Skeletal muscle satellite cell (primary cell): ENCODE data around the gene USP30.

ENCODE experiments used
- H3K27me3 ChIP-seq: 2 replicates; pipeline ENCODE4 v1.7.0; 2013; ENCODE audit warnings: low read length; ENCODE audit not compliant: control insufficient read depth, insufficient read depth
- H3K36me3 ChIP-seq: 2 replicates; pipeline ENCODE4 v1.7.0; 2013; ENCODE audit warnings: mild to moderate bottlenecking, control low read depth, low read length; ENCODE audit not compliant: insufficient read depth
- H3K4me1 ChIP-seq: 2 replicates; pipeline ENCODE4 v1.7.0; 2013; ENCODE audit warnings: low read length; ENCODE audit not compliant: control insufficient read depth, insufficient read depth
- H3K4me2 ChIP-seq: 2 replicates; pipeline ENCODE4 v1.7.0; 2013; ENCODE audit warnings: mild to moderate bottlenecking, low read length
- H3K4me3 ChIP-seq: 2 replicates; pipeline ENCODE4 v1.7.0; 2013; ENCODE audit warnings: low read length
- H3K9ac ChIP-seq: 2 replicates; pipeline ENCODE4 v1.7.0; 2013; ENCODE audit warnings: mild to moderate bottlenecking, low read depth, low read length, moderate library complexity
- H3K9me3 ChIP-seq: replicated peaks from 2 replicates; pipeline ENCODE4 v1.7.0; 2013; ENCODE audit warnings: mild to moderate bottlenecking, control low read depth, low read length

Gene USP30

DNA sequence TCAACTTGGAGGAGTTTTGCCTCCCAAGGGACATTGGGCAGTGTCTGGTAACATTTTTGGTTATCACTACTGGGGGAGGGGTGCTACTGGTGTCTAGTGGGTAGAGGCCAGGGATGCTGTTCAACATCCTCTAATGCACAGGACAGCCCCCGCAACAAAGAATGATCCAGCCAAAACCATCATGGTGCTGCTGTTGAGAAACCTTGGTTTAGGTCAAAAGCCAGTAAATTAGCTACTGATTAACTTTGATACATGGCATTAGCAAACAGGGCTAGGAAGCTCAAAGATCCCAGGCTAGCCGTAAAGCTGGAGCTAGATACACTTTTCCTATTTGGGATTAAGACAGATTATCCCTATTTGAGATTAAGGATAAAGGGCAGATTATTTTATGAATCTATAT, 32.0 kb downstream of the USP30 start:
- Histone ChIP-seq H3K9ac (no peak overlapping the region), H3K27me3 (no peaks in the 10 kb centered on the region), H3K36me3 (peaks cover 52% of the 10 kb centered on the region), H3K4me2 (no peak overlapping the region), H3K4me3 (no peak overlapping the region), H3K9me3 (no peaks in the 10 kb centered on the region), H3K4me1 (no peaks in the 10 kb centered on the region)

DNA sequence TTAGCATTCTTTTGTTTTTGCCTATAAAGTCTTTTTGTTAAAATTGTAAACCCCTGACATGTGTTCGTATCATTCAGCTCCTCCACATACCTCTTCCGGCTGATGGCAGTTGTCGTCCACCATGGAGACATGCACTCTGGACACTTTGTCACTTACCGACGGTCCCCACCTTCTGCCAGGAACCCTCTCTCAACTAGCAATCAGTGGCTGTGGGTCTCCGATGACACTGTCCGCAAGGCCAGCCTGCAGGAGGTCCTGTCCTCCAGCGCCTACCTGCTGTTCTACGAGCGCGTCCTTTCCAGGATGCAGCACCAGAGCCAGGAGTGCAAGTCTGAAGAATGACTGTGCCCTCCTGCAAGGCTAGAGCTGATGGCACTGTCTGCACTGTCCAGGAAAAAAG, 33.2 kb downstream of the USP30 start:
- H3K27me3 ChIP-seq = no peaks in the 10 kb centered on the region
- peaks cover 55% of the 10 kb centered on the region for H3K36me3 ChIP-seq
- H3K4me1 ChIP-seq = no peaks in the 10 kb centered on the region
- no peak overlapping the region for H3K4me3 ChIP-seq
- no peak overlapping the region for H3K4me2 ChIP-seq
- H3K9me3 ChIP-seq = no peaks in the 10 kb centered on the region
- no peak overlapping the region for H3K9ac ChIP-seq

DNA sequence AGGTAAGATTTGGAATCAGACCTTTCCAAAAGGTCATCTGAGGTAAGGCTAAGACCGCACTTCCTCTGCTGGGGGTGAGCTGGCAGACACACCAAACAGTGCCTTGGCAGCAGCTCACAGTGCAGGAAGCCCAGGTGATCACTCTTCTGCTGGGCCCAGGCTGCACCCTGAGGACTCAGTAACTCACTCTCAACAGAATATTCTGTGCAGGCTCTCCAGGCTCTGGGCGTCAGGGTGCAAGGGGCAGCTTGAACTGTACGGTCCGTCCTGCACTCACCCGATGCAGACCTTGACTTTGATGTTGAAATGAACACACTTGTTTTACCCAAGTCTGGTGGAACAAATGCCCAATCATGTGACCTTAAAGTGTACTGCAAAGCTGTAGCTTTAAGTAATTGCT, 34.9 kb downstream of the USP30 start:
- Histone ChIP-seq H3K9ac (no peak overlapping the region), H3K36me3 (peaks cover 52% of the 10 kb centered on the region), H3K4me3 (no peak overlapping the region), H3K4me2 (no peak overlapping the region), H3K4me1 (peaks cover 7% of the 10 kb centered on the region), H3K27me3 (no peaks in the 10 kb centered on the region), H3K9me3 (no peaks in the 10 kb centered on the region)

DNA sequence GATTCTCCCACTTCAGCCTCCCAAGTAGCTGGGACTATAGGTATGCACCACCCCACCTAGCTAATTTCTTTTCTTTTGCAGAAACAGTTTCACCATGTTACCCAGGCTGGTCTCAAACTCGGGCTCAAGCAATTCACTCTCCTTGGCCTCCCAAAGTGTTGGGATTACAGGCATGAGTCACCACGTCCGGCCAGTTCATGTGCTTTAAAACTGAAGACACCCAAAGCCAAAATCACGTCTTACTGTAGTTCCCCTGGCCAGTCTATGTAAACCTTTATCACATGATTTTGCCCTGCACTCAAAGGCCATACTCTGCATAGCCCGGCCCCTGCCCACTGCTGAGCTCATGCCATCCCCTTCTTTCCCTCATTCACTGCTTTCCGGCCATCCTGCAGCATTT, 36.4 kb downstream of the USP30 start:
- Histone ChIP-seq H3K27me3 (no peaks in the 10 kb centered on the region), H3K9ac (no peak overlapping the region), H3K4me2 (no peak overlapping the region), H3K4me1 (peaks cover 17% of the 10 kb centered on the region), H3K36me3 (peaks cover 39% of the 10 kb centered on the region), H3K4me3 (no peak overlapping the region), H3K9me3 (no peaks in the 10 kb centered on the region)

DNA sequence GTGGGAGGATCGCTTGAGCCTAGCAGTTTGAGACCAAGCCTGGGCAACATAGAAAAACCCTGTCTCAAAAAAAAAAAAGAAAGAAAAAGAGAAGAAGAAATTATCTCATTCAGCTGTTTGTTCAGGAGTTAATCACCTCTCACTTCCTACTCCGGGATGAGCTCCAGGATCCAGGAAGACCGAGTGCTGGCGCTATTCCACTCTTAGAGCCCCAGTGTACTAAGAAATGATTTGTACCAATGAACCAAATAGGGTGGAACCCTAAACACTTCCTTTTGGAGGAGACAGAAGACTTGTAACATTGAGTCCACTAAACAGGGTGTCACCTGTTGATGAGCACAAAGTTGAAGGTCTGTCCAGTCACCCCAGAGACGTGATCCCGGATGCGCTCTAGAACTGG, 37.3 kb downstream of the USP30 start:
- no peaks in the 10 kb centered on the region for H3K9me3 ChIP-seq
- no peak overlapping the region for H3K9ac ChIP-seq
- no peak overlapping the region for H3K4me2 ChIP-seq
- H3K4me3 ChIP-seq = no peak overlapping the region
- H3K27me3 ChIP-seq = no peaks in the 10 kb centered on the region
- H3K36me3 ChIP-seq = peaks cover 39% of the 10 kb centered on the region
- peaks cover 17% of the 10 kb centered on the region for H3K4me1 ChIP-seq

DNA sequence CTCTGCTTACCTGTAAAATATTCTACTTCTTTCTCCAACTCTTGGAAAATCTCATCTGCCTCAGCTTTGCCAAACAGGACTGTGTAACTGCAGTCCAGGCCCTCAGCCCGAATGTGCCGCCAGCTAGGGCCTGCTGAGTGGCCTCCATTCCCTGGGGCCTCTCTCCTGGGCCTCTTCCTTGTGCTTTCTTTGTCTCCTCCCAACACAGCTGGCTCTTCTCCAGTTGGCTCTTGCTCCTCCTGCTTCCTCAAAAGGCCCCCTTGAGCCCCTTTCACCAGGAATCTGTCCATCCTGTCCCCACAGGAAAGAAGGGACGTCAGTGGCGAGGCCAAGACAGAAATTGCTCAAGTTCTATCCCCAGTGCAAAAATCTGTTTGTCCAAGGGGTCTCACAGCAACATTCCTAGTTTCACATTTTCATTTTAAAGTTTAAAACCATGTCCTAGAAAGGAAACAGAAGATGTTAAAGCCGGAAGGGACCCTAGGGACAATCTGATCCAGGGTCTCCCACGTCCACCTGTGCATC, 40.2 kb downstream of the USP30 start:
- H3K4me3 ChIP-seq = peak overlapping the region; percentile 75
- H3K36me3 ChIP-seq = peaks cover 19% of the 10 kb centered on the region
- H3K9ac ChIP-seq = peak overlapping the region; percentile 82
- peak overlapping the region; percentile 90 for H3K4me2 ChIP-seq
- H3K9me3 ChIP-seq = no peaks in the 10 kb centered on the region
- H3K27me3 ChIP-seq = no peaks in the 10 kb centered on the region
- peaks cover 17% of the 10 kb centered on the region for H3K4me1 ChIP-seq

DNA sequence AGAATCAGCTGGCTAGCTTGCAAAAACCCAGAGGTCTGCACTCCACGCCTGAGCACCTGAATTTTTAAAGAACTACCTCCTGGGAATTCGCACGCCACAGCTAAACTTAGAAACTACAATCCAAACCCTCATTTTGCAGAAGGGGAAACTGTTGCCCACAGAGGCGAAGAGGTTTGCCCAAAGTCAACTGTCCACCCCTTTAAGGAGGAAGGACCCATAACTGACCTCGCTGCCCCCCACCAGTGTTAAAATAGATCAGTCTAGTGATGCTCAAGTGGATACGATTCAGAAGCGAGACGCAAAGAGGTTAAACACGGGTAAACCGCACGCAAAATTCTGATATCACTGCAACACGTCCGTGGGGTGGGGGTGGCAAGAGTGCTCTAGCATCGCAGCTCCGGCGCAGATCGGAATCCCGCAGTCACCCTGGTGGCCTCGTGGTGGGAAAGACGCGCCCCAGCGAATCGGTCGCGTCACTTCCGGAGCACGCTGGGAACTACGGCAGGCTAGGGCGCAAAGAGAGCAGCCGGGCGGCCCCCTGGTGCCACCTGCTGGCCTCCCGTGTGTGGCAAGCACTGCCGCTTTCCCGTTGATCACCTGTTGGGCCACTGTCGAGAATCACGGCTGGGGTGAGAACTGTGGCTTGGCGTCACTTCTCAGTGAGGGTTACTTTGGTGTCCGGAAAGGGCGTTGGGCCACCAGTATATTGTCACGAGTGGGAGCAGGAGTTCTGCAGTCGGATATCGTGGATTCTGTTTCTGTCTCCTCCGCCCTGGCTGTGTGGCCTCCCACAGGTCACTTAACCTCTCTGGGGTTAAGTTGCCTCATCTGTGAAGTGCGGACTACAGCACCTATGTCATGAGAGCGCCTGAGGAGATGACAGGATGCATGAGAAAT, 40.9 kb downstream of the USP30 start, which contains the start of gene ALKBH2:
Gene ALKBH2, minus strand, starts transcription at position 451 of the 897 bp plus-strand sequence. CDS start 686 bp downstream, outside the sequence.
- Histone ChIP-seq H3K4me2 (peak within 1 kb of the TSS; percentile 90), H3K4me1 (peaks cover 17% of the 10 kb centered on the region), H3K27me3 (no peaks in the 10 kb centered on the region), H3K36me3 (peaks cover 12% of the 10 kb centered on the region), H3K9ac (peak within 1 kb of the TSS; percentile 82), H3K4me3 (peak within 1 kb of the TSS; percentile 75), H3K9me3 (no peaks in the 10 kb centered on the region)

DNA sequence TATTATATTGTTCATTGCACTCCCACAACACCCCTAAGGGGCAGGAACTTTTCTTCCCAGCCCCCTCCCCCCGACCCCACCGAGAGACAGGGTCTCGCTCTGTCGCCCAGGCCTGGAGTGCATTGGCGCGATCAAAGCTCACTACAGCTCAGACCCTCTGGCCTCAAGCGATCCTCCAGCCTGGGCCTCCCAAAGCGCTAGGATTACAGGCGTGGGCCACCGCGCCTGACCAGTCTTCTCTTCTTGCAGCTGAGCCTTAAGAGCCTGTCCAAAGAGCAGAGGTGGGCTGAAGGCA, 44.7 kb downstream of the USP30 start:
- no peaks in the 10 kb centered on the region for H3K9me3 ChIP-seq
- H3K4me3 ChIP-seq = peak overlapping the region; percentile 77
- peak overlapping the region; percentile 80 for H3K9ac ChIP-seq
- H3K27me3 ChIP-seq = no peaks in the 10 kb centered on the region
- H3K4me2 ChIP-seq = peak overlapping the region; percentile 97
- H3K36me3 ChIP-seq = peaks cover 18% of the 10 kb centered on the region
- H3K4me1 ChIP-seq = peaks cover 18% of the 10 kb centered on the region

DNA sequence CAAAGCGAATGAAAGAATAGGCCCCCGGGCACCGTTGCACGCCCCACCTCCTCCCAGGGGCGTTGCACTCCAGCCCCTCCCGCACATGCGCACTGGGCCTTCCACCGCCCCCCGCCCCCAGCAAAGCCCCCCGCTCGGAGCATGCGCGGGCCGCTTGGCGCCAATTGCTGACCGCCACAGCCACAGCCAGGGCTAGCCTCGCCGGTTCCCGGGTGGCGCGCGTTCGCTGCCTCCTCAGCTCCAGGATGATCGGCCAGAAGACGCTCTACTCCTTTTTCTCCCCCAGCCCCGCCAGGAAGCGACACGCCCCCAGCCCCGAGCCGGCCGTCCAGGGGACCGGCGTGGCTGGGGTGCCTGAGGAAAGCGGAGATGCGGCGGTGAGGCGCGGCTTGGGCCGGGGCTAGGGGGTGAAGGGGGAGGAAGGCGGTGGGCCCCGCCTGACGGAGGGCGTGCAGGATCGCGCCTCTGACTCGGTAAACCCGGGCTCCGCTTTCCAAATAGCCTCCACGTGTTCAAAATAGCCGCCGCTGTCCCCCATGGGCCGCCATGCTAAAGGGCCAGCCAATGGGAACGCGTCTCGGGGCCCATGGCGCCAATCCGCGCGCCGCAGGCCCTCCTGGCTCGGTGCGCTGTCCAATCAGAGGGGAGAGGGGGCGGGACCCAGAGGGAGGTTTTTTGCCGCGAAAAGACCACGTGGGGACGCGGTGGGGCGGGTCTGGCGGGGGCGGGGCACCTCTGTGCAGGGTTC, 45.2 kb downstream of the USP30 start, which contains the start of gene UNG:
Gene UNG, plus strand, starts transcription at position 163 of the 748 bp plus-strand sequence. Its CDS starts 83 bp downstream, at position 246.
- H3K4me3 ChIP-seq = peak within 1 kb of the TSS; percentile 95
- H3K4me1 ChIP-seq = peaks cover 13% of the 10 kb centered on the region
- no peaks in the 10 kb centered on the region for H3K27me3 ChIP-seq

DNA sequence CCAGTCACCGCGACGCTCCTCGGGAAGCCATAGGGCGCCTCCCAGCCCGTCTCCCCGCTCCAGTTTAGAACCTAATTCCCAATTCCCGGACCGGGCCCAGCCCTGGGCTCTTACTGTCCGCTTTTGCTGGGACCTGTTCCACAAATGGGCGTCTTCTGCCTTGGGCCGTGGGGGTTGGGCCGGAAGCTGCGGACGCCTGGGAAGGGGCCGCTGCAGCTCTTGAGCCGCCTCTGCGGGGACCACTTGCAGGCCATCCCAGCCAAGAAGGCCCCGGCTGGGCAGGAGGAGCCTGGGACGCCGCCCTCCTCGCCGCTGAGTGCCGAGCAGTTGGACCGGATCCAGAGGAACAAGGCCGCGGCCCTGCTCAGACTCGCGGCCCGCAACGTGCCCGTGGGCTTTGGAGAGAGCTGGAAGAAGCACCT, 45.8 kb downstream of the USP30 start:
- Histone ChIP-seq H3K4me2 (peak overlapping the region; percentile 97), H3K9me3 (no peaks in the 10 kb centered on the region), H3K27me3 (no peaks in the 10 kb centered on the region), H3K4me1 (peaks cover 7% of the 10 kb centered on the region), H3K4me3 (peak overlapping the region; percentile 95), H3K9ac (peak overlapping the region; percentile 87), H3K36me3 (peaks cover 20% of the 10 kb centered on the region)

More for the DNA sequence above, 45.2 kb downstream of the USP30 start, which contains the start of gene UNG:
- H3K9ac ChIP-seq = peak within 1 kb of the TSS; percentile 87
- peak within 1 kb of the TSS; percentile 97 for H3K4me2 ChIP-seq
- peaks cover 18% of the 10 kb centered on the region for H3K36me3 ChIP-seq
- no peaks in the 10 kb centered on the region for H3K9me3 ChIP-seq

DNA sequence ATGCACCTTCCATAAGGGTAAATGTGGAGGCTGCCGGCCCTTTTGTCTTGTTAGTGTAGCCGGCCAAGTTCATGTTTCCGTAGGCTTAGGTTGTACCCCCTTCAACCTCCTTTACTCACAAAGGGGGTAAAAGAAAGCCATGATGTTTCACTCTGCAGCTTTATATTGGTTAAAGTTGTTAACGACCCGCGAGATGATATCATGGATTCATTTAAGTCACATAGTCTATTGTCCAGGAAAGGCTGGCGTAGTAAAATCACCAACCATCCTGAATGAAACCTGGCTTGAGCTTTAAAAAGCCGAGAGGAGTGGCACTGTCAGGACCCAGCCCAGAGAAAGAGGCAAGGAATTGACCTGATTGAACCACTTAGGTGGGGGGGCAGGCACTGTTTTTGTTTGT, 46.3 kb downstream of the USP30 start:
- H3K4me1 ChIP-seq = peaks cover 6% of the 10 kb centered on the region
- H3K9me3 ChIP-seq = no peaks in the 10 kb centered on the region
- H3K9ac ChIP-seq = peak overlapping the region; percentile 87
- peaks cover 24% of the 10 kb centered on the region for H3K36me3 ChIP-seq
- peak overlapping the region; percentile 95 for H3K4me3 ChIP-seq
- H3K27me3 ChIP-seq = no peaks in the 10 kb centered on the region
- H3K4me2 ChIP-seq = peak overlapping the region; percentile 97
